DMS53 treated with DMSO at 0.1 percent for 48 hours (cell line): Measurements from ENCODE around the gene ARMS2.
A peak's percentile ranks its signal among the peaks of the same experiment; 100 is the strongest.

Experiments used
- DNase-seq: peaks from one replicate; lab custom pipeline; 2025; ENCODE audit not compliant: unreplicated experiment; lab: John Stamatoyannopoulos, UW

ARMS2 gene

GRCh38 chr10:122492999-122493481 lies 38.6 kb downstream of the ARMS2 start:
- no peak for DNase-seq

GRCh38 chr10:122493761-122494160 lies 39.3 kb downstream of the ARMS2 start:
- no peak for DNase-seq

GRCh38 chr10:122494173-122494820 lies 39.8 kb downstream of the ARMS2 start:
- DNase-seq, result no peak

- no peak for DNase-seq
Observed at GRCh38 chr10:122494833-122495232, 40.4 kb downstream of the ARMS2 start.

- peak; percentile 56 for DNase-seq
Observed at GRCh38 chr10:122495406-122496340, 41.2 kb downstream of the ARMS2 start.

- DNase-seq, result no peak
Observed at GRCh38 chr10:122497241-122497640, 42.8 kb downstream of the ARMS2 start.

GRCh38 chr10:122498521-122498920 lies 44.1 kb downstream of the ARMS2 start:
- no peak for DNase-seq

- DNase-seq, result no peak
Observed at GRCh38 chr10:122499012-122499411, 44.6 kb downstream of the ARMS2 start.

GRCh38 chr10:122499491-122499941 lies 45.1 kb downstream of the ARMS2 start:
- no peak for DNase-seq

GRCh38 chr10:122500194-122500593 lies 45.7 kb downstream of the ARMS2 start:
- no peak for DNase-seq

- no peak for DNase-seq
Observed at GRCh38 chr10:122500726-122501125, 46.3 kb downstream of the ARMS2 start.

GRCh38 chr10:122503012-122503411 lies 48.6 kb downstream of the ARMS2 start:
- no peak for DNase-seq

GRCh38 chr10:122503886-122504609 lies 49.6 kb downstream of the ARMS2 start:
- no peak for DNase-seq

- peak; percentile 78 for DNase-seq
Observed at GRCh38 chr10:122504610-122504950, 50.1 kb downstream of the ARMS2 start.

- DNase-seq, result no peak
Observed at GRCh38 chr10:122505011-122505410, 50.6 kb downstream of the ARMS2 start.

GRCh38 chr10:122505885-122506645 lies 51.6 kb downstream of the ARMS2 start:
- no peak for DNase-seq
